ENCODE results near the gene S100A2. TPM values are rescaled to one million over a fixed set of nuclear protein-coding genes. Genes with fewer than 3 reads are reported as not detected.

The S100A2 gene
- total RNA-seq, 4 donors from 2014 or later = 949 to 3,544 (median 1,180) TPM

DNA sequence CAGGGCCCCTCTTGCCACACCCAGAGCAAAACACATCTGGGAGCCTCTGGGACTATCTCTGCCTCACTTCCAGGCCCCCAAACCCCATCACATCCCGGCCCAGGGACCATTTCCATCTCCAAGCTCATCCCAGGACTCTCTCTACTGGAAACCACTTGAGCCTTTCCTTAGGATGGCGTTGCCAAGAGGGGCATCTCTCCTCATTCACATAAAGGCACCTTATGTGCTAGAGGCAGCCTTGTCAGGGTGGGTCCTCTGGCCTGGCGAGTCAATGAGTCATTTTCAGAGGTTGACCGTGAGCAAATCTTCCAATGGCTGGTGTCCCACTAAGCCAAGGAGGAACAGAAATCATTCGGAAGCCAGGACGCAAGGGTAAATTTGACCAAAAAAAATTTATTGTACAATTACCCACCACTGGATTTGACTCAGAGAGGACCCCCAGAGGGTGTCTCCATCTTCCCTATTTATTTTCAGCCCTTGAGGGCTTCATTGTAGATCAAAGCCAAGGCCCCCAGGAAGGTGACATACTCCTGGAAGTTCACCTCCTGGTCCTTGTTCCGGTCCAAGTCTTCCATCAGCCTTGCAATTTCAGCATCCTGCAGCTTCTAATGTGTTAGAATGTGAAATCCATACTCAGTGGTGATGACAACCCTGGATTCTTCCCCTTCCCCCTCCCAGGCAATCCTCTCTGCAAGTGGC, 31.3 kb downstream of the S100A2 start:
- peak overlapping the region; percentile 55 to 91 (median 76) for H3K4me3 ChIP-seq
- no peak for TF ChIP-seq POLR2A (IDR thresholded peaks at IDR 0.05)
- TF ChIP-seq, protein P1, sequence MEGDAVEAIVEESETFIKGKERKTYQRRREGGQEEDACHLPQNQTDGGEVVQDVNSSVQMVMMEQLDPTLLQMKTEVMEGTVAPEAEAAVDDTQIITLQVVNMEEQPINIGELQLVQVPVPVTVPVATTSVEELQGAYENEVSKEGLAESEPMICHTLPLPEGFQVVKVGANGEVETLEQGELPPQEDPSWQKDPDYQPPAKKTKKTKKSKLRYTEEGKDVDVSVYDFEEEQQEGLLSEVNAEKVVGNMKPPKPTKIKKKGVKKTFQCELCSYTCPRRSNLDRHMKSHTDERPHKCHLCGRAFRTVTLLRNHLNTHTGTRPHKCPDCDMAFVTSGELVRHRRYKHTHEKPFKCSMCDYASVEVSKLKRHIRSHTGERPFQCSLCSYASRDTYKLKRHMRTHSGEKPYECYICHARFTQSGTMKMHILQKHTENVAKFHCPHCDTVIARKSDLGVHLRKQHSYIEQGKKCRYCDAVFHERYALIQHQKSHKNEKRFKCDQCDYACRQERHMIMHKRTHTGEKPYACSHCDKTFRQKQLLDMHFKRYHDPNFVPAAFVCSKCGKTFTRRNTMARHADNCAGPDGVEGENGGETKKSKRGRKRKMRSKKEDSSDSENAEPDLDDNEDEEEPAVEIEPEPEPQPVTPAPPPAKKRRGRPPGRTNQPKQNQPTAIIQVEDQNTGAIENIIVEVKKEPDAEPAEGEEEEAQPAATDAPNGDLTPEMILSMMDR (IDR thresholded peaks at IDR 0.05) = no peak
- H3K36me3 ChIP-seq = no peaks in the 10 kb centered on the region
- peak overlapping the region; percentile 99 to 100 (median 100) for H3K27ac ChIP-seq
- DNase-seq = no peak
- intact Hi-C loops (cut with DNase I) = loop anchor here (2.0 kb wide), 1 partner anchor 34 kb away; no protein-coding TSS in a partner anchor
- WGBS, 2 donors = 26 to 31% methylated on average over 6 to 7 of the region's 7 CpGs
- H3K4me1 ChIP-seq = peaks cover 43 to 79% (median 63%) of the 10 kb centered on the region in 3 donors
- no peaks in the 10 kb centered on the region for H3K9me3 ChIP-seq
- H3K27me3 ChIP-seq = no peaks in the 10 kb centered on the region

DNA sequence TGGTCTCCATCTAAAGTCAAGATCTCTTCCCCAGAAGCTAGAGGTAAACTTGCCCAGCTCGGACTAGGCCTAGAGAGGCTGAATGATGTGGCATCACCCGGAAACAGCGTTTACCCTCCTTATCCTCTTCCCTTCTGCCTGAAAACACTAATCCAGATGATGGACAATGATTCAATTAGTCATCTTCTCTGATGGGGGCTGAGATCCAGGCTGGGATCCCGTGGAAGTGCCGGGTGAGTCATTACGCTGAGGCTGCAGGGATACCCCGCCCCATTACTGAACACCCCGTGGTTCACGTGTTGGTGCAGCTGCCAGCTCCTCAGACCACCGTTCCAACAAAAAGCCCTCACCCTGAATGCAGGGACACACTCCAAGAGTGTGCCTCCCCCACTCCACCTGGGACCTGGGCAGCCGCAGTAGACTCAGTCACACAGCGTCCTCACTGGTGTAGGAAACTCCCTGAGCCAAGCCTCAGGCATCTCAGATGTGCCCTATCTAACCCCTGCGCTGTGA, 31.9 kb downstream of the S100A2 start:
- Histone ChIP-seq H3K27me3 (no peaks in the 10 kb centered on the region), H3K36me3 (no peaks in the 10 kb centered on the region), H3K27ac (peak overlapping the region; percentile 99 to 100 (median 100)), H3K9me3 (no peaks in the 10 kb centered on the region), H3K4me1 (peaks cover 40 to 75% (median 60%) of the 10 kb centered on the region in 3 donors), H3K4me3 (peak overlapping the region; percentile 55 to 91 (median 76))
- intact Hi-C loops (cut with DNase I) = loop anchor here (2.0 kb wide), 1 partner anchor 35 kb away; no protein-coding TSS in a partner anchor
- WGBS, 2 donors = 4 to 22% methylated on average over 4 to 7 of the region's 13 CpGs
- TF ChIP-seq, protein P1 (IDR thresholded peaks at IDR 0.05) = no peak
- TF ChIP-seq POLR2A (IDR thresholded peaks at IDR 0.05) = peak in 1 of 4 donors; percentile 15
- no peak for DNase-seq

DNA sequence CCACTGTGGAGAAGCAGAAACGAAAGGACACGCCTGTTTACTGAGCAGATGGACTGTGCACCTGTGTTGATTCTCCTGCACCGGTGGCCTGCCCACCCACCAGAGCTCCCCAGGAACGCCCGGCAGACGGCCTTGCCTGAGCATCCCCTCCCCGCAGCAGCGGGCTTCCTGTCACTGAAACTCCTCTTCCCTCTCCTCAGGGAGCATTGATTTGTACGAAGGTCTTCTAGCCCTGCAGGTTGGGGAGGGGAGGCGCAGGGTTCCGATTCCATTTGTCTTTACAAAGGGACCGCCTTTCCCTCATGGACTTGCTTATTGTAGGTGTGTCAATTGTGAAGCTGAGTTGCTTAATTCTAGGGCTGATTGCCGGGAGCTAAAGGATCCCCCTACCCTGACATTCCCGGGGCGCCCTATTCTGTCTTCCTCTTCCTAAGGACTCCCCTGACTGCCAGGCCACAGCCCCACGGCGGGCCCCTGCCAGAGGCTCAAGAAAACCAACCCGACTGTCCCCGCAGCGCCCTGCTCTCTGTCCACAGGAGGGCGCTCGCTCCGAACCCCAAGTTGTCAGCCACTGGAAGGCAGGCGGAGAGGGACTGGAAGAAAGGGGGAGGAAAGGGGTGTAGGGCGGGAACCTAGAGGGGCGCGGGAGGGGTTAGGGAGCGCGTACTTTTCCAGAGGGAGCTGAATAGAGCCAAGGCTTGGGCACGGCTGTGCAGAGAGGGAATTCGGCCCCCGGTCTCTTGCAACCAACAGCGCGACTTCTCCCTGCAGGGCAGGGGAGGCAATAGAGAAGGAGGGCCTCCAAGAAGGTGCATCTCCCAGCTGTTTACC, 32.7 kb downstream of the S100A2 start:
- peak in 1 of 4 donors; percentile 39 for TF ChIP-seq POLR2A (IDR thresholded peaks at IDR 0.05)
- TF ChIP-seq, protein P1 (IDR thresholded peaks at IDR 0.05) = peak; percentile 77 to 97 (median 94)
- Histone ChIP-seq H3K27me3 (no peaks in the 10 kb centered on the region), H3K27ac (peak overlapping the region; percentile 99 to 100 (median 100)), H3K4me1 (peaks cover 35 to 68% (median 54%) of the 10 kb centered on the region in 3 donors), H3K4me3 (peak overlapping the region; percentile 55 to 91 (median 76)), H3K36me3 (no peaks in the 10 kb centered on the region), H3K9me3 (no peaks in the 10 kb centered on the region)
- DNase-seq = no peak
- intact Hi-C loops (cut with DNase I) = no loop called here
- 20 to 32% methylated on average over 14 to 26 of the region's 34 CpGs for WGBS, 2 donors

DNA sequence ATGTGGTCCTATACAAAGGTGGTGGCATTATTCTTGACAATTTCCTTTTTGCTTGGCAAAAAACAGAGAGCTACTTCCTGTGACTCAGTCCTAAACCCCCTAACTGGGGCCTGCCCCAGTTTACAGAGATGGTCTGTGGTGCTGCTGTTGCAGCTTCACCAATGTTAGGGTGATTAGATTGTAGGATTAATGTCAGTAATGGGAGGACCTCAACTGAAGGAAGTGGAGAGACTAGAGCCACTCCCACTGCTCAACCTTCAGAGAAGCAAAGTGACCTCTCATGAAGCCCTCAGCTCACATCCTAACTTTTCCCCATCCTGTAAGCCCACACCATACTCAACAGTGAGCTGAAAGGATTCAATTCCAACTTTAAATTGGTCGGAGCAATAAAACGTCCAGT, 33.5 kb downstream of the S100A2 start:
- Histone ChIP-seq H3K9me3 (no peaks in the 10 kb centered on the region), H3K4me1 (peaks cover 41 to 68% (median 46%) of the 10 kb centered on the region in 3 donors), H3K27me3 (no peaks in the 10 kb centered on the region), H3K36me3 (no peaks in the 10 kb centered on the region), H3K4me3 (peak overlapping the region in 1 of 4 donors; percentile 75), H3K27ac (peak overlapping the region in 3 of 4 donors; percentile 49 to 100 (median 99))
- intact Hi-C loops (cut with DNase I) = no loop called here
- no peak for DNase-seq
- no peak for TF ChIP-seq POLR2A (IDR thresholded peaks at IDR 0.05)
- TF ChIP-seq, protein P1 (IDR thresholded peaks at IDR 0.05) = no peak
- WGBS, 2 donors = 77% methylated on average over 2 of the region's 2 CpGs

Data from esophagus squamous epithelium (tissue), 5 donors.